K562 (cell line): ENCODE measurements around the gene OXLD1. TPM values are rescaled to one million over a fixed set of nuclear protein-coding genes. Genes with fewer than 3 reads are reported as not detected.

Experiments
- ATF6 ChIP-seq: sonication (generic); formaldehyde crosslinking; IDR thresholded peaks from 2 replicates; pipeline ENCODE4 v1.4.0; 2020; ENCODE audit warnings: mild to moderate bottlenecking, missing genetic modification reagents
- CHD2 ChIP-seq: IDR thresholded peaks from 2 replicates; pipeline ENCODE4 v1.6.1; 2011; ENCODE audit warnings: low read depth, low read length
- DNMT1 ChIP-seq: fragments of 450-650 bp; IDR thresholded peaks from 2 replicates; pipeline ENCODE4 v1.6.1; 2016; ENCODE audit warnings: antibody characterized with exemption, mild to moderate bottlenecking
- EHMT2 ChIP-seq: fragments of 450-650 bp; IDR thresholded peaks from 2 replicates; pipeline ENCODE4 v1.6.1; 2018; ENCODE audit warnings: antibody characterized with exemption
- FOXO4 ChIP-seq: fragments of 450-650 bp; formaldehyde crosslinking; IDR thresholded peaks from 2 replicates; pipeline ENCODE4 v1.4.0; 2020; ENCODE audit warnings: mild to moderate bottlenecking, moderate library complexity
- HDAC6 ChIP-seq: IDR thresholded peaks from 2 replicates; pipeline ENCODE4 v1.6.1; 2012; ENCODE audit warnings: low read depth, mild to moderate bottlenecking, control low read depth, inconsistent platforms, low read length, moderate library complexity
- KDM4B ChIP-seq, 2 experiments: fragments of 450-650 bp in 1 of 2; sonication (generic) in 1 of 2; IDR thresholded peaks; 2 replicates each; pipeline ENCODE4 v1.6.1; 2016 to 2017; ENCODE audit warnings: borderline replicate concordance in 2 of 2, antibody characterized with exemption in 1 of 2, low read depth in 1 of 2, mild to moderate bottlenecking in 1 of 2
- KHSRP ChIP-seq: fragments of 450-650 bp; IDR thresholded peaks from 2 replicates; pipeline ENCODE4 v1.6.1; 2017
- KLF13 ChIP-seq: fragments of 450-650 bp; IDR thresholded peaks from 2 replicates; pipeline ENCODE4 v1.6.1; 2016; ENCODE audit warnings: missing genetic modification characterization, low read depth, mild to moderate bottlenecking, missing compliant biosample characterization, moderate library complexity, borderline replicate concordance
- MEIS2 ChIP-seq: fragments of 450-650 bp; IDR thresholded peaks from 2 replicates; pipeline ENCODE4 v1.6.1; 2014; ENCODE audit warnings: mild to moderate bottlenecking; ENCODE audit not compliant: partially characterized antibody
- MNT ChIP-seq, 2 experiments: fragments of 450-650 bp; conservative IDR thresholded peaks; 2 replicates each; pipeline ENCODE4 v1.6.1; 2017; ENCODE audit warnings: mild to moderate bottlenecking in 2 of 2, moderate library complexity in 2 of 2
- NELFE ChIP-seq: IDR thresholded peaks from 2 replicates; pipeline ENCODE4 v1.6.1; 2011; ENCODE audit warnings: mild to moderate bottlenecking; ENCODE audit not compliant: insufficient read depth, insufficient read length
- PTTG1 ChIP-seq: fragments of 450-650 bp; IDR thresholded peaks from 2 replicates; pipeline ENCODE4 v1.6.1; 2016; ENCODE audit warnings: low read depth, mild to moderate bottlenecking, missing genetic modification characterization, missing compliant biosample characterization
- RCOR1 ChIP-seq, 2 experiments: IDR thresholded peaks; 2 replicates each; pipeline ENCODE4 v1.6.1; 2012; ENCODE audit warnings: low read depth in 2 of 2, low read length in 2 of 2, borderline replicate concordance in 1 of 2, improper control_type of control experiment in 1 of 2
- SMARCA4 ChIP-seq: fragments of 450-650 bp; IDR thresholded peaks from 2 replicates; pipeline ENCODE4 v1.6.1; 2016
- STAG1 ChIP-seq: sonication (generic); formaldehyde crosslinking; IDR thresholded peaks from 2 replicates; pipeline ENCODE4 v1.5.0; 2020; ENCODE audit warnings: missing genetic modification reagents, borderline replicate concordance
- WHSC1 ChIP-seq: IDR thresholded peaks from one replicate; pipeline ENCODE4 v1.6.1; 2012; ENCODE audit warnings: low read length, control low read depth, inconsistent platforms
- ZC3H11A ChIP-seq: IDR thresholded peaks from 2 replicates; pipeline ENCODE4 v1.6.1; 2012; ENCODE audit warnings: low read depth, low read length, improper control_type of control experiment
- ZEB2 ChIP-seq: fragments of 450-650 bp; IDR thresholded peaks from 2 replicates; pipeline ENCODE4 v1.6.1; 2016
- ZNF146 ChIP-seq: IDR thresholded peaks from one replicate; pipeline ENCODE4 v1.6.1; 2018; ENCODE audit warnings: missing compliant biosample characterization; ENCODE audit not compliant: unreplicated experiment
- polyA plus RNA-seq, 8 experiments: library from polyadenylated mRNA; depleted of rRNA in 4 of 8; stranded (reverse) in 5 of 8; unstranded in 3 of 8; fragments of >200 nt; fragmentation: Nextera tagmentation in 2 of 8; fragmentation: Illumina TruSeq in 1 of 8; extraction: Ambion mirVana in 2 of 8; extraction: Trizol in 1 of 8; gene quantifications; 2 replicates each; pipeline versions ENCODE4 v1.2.1 to v1.2.3, GENCODE V29; 2011 to 2014; ENCODE audit warnings: inconsistent platforms in 1 of 8, missing spikeins in 1 of 8
- total RNA-seq, 7 experiments: library from RNA; depleted of rRNA in 6 of 7; stranded (reverse); fragments of >200 nt in 6 of 7; fragmentation: Illumina TruSeq in 2 of 7; extraction: Trizol in 2 of 7; gene quantifications; 2 replicates each; pipeline versions ENCODE4 v1.2.1 to v1.2.3, GENCODE V29; 2011 to 2021; ENCODE audit warnings: low replicate concordance in 1 of 7
- TF ChIP-seq, protein P1 (sequence below): sonication (generic); formaldehyde crosslinking; IDR thresholded peaks from 2 replicates; pipeline ENCODE4 v1.8.0; 2022; ENCODE audit warnings: missing genetic modification reagents, mild to moderate bottlenecking, borderline replicate concordance

The OXLD1 gene
- total and polyA plus RNA-seq, 9 of the 15 experiments (the other 6 are each of a cell fraction or from before 2014, with no cell fraction given), result 4.4 to 115 (median 29.3) TPM

DNA sequence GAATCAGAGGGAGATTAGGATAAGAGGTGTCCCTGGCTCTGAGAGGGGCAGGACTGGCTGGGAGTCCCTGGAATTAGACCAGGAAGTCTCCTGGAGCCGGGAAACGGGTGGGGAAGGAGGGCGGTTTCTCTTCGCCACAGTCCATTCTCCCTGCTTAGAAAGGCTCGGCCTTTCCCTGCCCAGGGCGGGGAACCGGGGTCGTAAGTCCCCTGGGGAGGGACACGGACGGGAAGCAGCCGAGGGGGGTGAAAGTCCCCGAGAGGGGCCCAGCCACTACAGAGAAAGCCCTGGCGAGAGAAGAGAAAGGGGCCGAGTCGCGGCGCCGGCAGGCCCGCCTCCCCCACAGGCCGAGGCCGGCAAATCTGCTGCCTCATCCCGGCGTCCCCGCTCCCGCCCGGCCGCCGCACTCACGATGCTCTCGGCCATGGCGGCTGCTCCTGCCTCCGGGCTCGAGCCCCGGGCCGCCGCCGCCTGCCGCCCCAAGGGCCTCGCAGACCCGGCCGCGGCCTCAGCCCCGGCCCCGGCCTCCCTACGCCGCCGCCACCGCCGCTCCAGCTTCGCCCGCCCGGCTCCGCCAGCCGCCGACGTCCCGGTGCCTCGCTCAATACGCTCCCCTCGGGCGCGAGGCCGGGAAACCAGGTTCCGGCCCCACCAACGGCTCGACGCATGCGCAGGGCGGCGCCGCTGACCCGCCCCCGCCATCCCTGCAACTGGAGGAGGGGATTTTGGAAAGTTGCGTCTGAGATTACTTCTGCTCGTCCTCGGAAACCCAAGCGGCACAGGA is 29.7 kb downstream of the OXLD1 start, which contains the start of the genes NPLOC4 and TSPAN10 (continued):
- TF ChIP-seq KLF13 (tag) (peak; percentile 63; the same call in 1 of the 2 replicates), NELFE (no peak), WHSC1 (no peak), EHMT2 (no peak), ZNF146 (CRISPR knock-in tag) (no peak), DNMT1 (no peak), KDM4B (IDR thresholded peaks at IDR 0.05; ENCODE audit: borderline replicate concordance in 2 of 2, low read depth in 1 of 2) (no peak), KHSRP (no peak), ZC3H11A (peak; percentile 82), SMARCA4 (no peak), RCOR1 (IDR thresholded peaks at IDR 0.05; ENCODE audit: borderline replicate concordance in 1 of 2, low read depth in 2 of 2, low read length in 2 of 2) (peak in 1 of 2 experiments; percentile 80; a peak in 2 of 4 replicates), PTTG1 (no peak), ATF6 (peak; percentile 26; the same call in 1 of the 2 replicates), MNT (conservative IDR thresholded peaks at IDR 0.05) (peak in 1 of 2 experiments; percentile 63; a peak in 1 of 4 replicates), MEIS2 (peak; percentile 83), CHD2 (no peak), ZEB2 (peak; percentile 93), FOXO4 (CRISPR knock-in tag) (no peak), STAG1 (CRISPR knock-in tag) (no peak; the same call in 1 of the 2 replicates), HDAC6 (no peak)
- TF ChIP-seq, protein P1, sequence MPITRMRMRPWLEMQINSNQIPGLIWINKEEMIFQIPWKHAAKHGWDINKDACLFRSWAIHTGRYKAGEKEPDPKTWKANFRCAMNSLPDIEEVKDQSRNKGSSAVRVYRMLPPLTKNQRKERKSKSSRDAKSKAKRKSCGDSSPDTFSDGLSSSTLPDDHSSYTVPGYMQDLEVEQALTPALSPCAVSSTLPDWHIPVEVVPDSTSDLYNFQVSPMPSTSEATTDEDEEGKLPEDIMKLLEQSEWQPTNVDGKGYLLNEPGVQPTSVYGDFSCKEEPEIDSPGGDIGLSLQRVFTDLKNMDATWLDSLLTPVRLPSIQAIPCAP, result no peak
